Measurements from ENCODE around the gene PKD2L1. TPM values are rescaled to one million over a fixed set of nuclear protein-coding genes. Genes with fewer than 3 reads are reported as not detected.

PKD2L1 gene
- total and polyA plus RNA-seq, 10 of the 15 experiments (the other 5 are each of a cell fraction or from before 2014, with no cell fraction given), result 0.05 to 0.17 (median 0.08) TPM; not detected in 6

DNA sequence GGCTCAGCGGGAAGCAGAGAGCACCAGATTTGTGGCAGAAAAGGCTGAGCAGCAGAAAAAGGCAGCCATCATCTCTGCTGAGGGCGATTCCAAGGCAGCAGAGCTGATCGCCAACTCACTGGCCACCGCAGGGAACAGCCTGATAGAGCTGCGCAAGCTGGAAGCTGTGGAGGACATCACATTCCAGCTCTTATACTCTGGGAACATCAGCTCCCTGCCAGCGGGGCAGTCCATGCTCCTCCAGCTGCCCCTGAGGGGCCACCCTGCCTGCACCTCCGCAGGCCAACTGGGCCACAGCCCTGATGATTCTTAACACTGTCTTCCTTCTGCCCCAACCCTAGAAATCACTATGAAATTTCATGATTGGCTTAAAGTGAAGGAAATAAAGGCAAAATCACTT lies 81.2 kb downstream of the PKD2L1 start:
- no peak overlapping the region for H2AFZ ChIP-seq (ENCODE audit: control insufficient read depth, low read depth, low read length)
- H3K79me2 ChIP-seq (ENCODE audit: control insufficient read depth, insufficient read depth, low read length), result no peaks in the 10 kb centered on the region
- ATAC-seq, result no peak
- TF ChIP-seq, protein P1, sequence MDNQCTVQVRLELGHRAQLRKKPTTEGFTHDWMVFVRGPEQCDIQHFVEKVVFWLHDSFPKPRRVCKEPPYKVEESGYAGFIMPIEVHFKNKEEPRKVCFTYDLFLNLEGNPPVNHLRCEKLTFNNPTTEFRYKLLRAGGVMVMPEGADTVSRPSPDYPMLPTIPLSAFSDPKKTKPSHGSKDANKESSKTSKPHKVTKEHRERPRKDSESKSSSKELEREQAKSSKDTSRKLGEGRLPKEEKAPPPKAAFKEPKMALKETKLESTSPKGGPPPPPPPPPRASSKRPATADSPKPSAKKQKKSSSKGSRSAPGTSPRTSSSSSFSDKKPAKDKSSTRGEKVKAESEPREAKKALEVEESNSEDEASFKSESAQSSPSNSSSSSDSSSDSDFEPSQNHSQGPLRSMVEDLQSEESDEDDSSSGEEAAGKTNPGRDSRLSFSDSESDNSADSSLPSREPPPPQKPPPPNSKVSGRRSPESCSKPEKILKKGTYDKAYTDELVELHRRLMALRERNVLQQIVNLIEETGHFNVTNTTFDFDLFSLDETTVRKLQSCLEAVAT (IDR thresholded peaks at IDR 0.05), result no peak
- TF ChIP-seq HDAC6 (IDR thresholded peaks at IDR 0.05; ENCODE audit: unreplicated experiment) (no peak), FOXK2 (IDR thresholded peaks at IDR 0.05) (no peak), ELK1 (IDR thresholded peaks at IDR 0.05; ENCODE audit: low read depth, low read length) (no peak), GATAD2B (conservative IDR thresholded peaks at IDR 0.05; ENCODE audit: low read depth) (no peak), SMAD5 (IDR thresholded peaks at IDR 0.05; ENCODE audit: low read depth) (no peak), HSF1 (IDR thresholded peaks at IDR 0.05; ENCODE audit: low read depth, low read length) (no peak), SIN3A (IDR thresholded peaks at IDR 0.05; ENCODE audit: low read depth, low read length) (no peak), EGR1 (IDR thresholded peaks at IDR 0.05; ENCODE audit: borderline replicate concordance in 1 of 2, low read depth in 2 of 2, low read length in 2 of 2) (no peak), ZBTB40 (IDR thresholded peaks at IDR 0.05; ENCODE audit: borderline replicate concordance) (no peak), STAT1 (conservative IDR thresholded peaks at IDR 0.05) (no peak)
- no peaks in the 10 kb centered on the region for H3K9me3 ChIP-seq (replicated peaks; ENCODE audit: control insufficient read depth, insufficient read depth, low read length)
- no peaks in the 10 kb centered on the region for H3K27me3 ChIP-seq (replicated peaks in 1 of 2; ENCODE audit: control insufficient read depth in 2 of 2, insufficient read depth in 2 of 2, low read length in 1 of 2)
- no peaks in the 10 kb centered on the region for H4K20me1 ChIP-seq (ENCODE audit: control insufficient read depth, insufficient read depth)
- no peak for DNase-seq (ENCODE audit: low read depth, low spot score)
- intact Hi-C loops (cut with micrococcal nuclease; ENCODE audit: unreplicated experiment), result no loop called here
- H3K4me1 ChIP-seq (ENCODE audit: control insufficient read depth, insufficient read depth, low read length), result no peaks in the 10 kb centered on the region
- POLR2A ChIA-PET, result interaction anchor here (0.6 kb wide), 1 partner anchor 9 kb away, joined by 3 read pairs; no protein-coding TSS in a partner anchor
- H3K36me3 ChIP-seq (ENCODE audit: control insufficient read depth in 2 of 2, insufficient read depth in 2 of 2, low read length in 1 of 2), result peaks cover 11 to 21% of the 10 kb centered on the region in 2 experiments
- no peak overlapping the region for H3K4me3 ChIP-seq
- WGBS (ENCODE audit: insufficient coverage, insufficient replicate concordance, low lambda C conversion rate, missing lambda C conversion rate), result 99% methylated on average over 7 of the region's 7 CpGs
- SMC1A ChIA-PET (ENCODE audit: uncharacterized antibody, unreplicated experiment), result interaction anchor here (0.8 kb wide), 1 partner anchor 13 kb away, joined by 3 read pairs; no protein-coding TSS in a partner anchor
- CTCF ChIA-PET, result no interaction called here
- H3K9ac ChIP-seq (ENCODE audit: control insufficient read depth, insufficient read depth, low read length), result no peak overlapping the region
- in situ Hi-C loops (cut with MboI), result no loop called here
- RAD21 ChIA-PET (ENCODE audit: unreplicated experiment), result no interaction called here
- FAIRE-seq, result no peak
- H3K27ac ChIP-seq (ENCODE audit: control insufficient read depth, insufficient read depth), result no peak overlapping the region
- BruUV-seq (replicated peaks), result no TSS peak
- no peak overlapping the region for H3K4me2 ChIP-seq (ENCODE audit: control insufficient read depth, insufficient read depth)
